Esophagus squamous epithelium (tissue), 5 donors: ENCODE results near the gene ID2. TPM values are rescaled to one million over a fixed set of nuclear protein-coding genes. Genes with fewer than 3 reads are reported as not detected.
A peak's percentile ranks its signal among the peaks of the same experiment; 100 is the strongest.

ENCODE experiments used
- DNase-seq: peaks from one replicate; lab custom pipeline; 2025; lab: John Stamatoyannopoulos, UW
- H3K27ac ChIP-seq, 4 donors: fragments of 200-600 bp; sonication (generic); one replicate each; pipeline ENCODE4 v1.5.1; 2016 to 2019; ENCODE audit warnings: mild to moderate bottlenecking in 1 of 4
- H3K27me3 ChIP-seq, 4 donors: fragments of 200-600 bp; sonication (generic); 1 replicate in 3 of 4; 2 replicates in 1 of 4; pipeline versions ENCODE4 v1.5.1 to v1.6.0; 2017 to 2021; ENCODE audit warnings: antibody characterized with exemption in 1 of 4
- H3K36me3 ChIP-seq, 3 donors: fragments of 200-600 bp; sonication (generic); one replicate each; pipeline ENCODE4 v1.5.1; 2016 to 2019
- H3K4me1 ChIP-seq, 3 donors: fragments of 200-600 bp; sonication (generic); one replicate each; pipeline ENCODE4 v1.5.1; 2017 to 2019
- H3K4me3 ChIP-seq, 4 donors: fragments of 200-600 bp; sonication (generic); 1 replicate in 3 of 4; 2 replicates in 1 of 4; pipeline ENCODE4 v1.5.1; 2016 to 2019; ENCODE audit warnings: mild to moderate bottlenecking in 2 of 4, moderate library complexity in 1 of 4
- H3K9me3 ChIP-seq, 3 donors: fragments of 200-600 bp; sonication (generic); one replicate each; pipeline ENCODE4 v1.5.1; 2016 to 2019
- POLR2A ChIP-seq, 4 donors: fragments of 450-650 bp; IDR thresholded peaks; one replicate each; pipeline ENCODE4 v1.6.1; 2017; ENCODE audit warnings: antibody characterized with exemption in 4 of 4, mild to moderate bottlenecking in 4 of 4, moderate library complexity in 3 of 4
- WGBS, 2 donors: methylation state at CpG; one replicate each; pipeline ENCODE4 v1.1.5; 2018; 5-methylcytosine and 5-hydroxymethylcytosine counted together
- intact Hi-C: fragments of 100-400 bp; cut with DNase I; formaldehyde crosslinking; loops from one replicate; pipeline ENCODE4 v1.15.0; 2022
- total RNA-seq, 4 donors: library from RNA; depleted of rRNA; stranded (reverse); fragments of >200 nt; gene quantifications; one replicate each; pipeline ENCODE4 v1.1.0, GENCODE V29; 2016
- TF ChIP-seq, protein P1 (sequence below), 6 experiments: fragments of 450-650 bp in 4 of 6; fragments of 200-600 bp in 2 of 6; sonication (generic) in 2 of 6; IDR thresholded peaks; one replicate each; pipeline ENCODE4 v1.5.1; 2016 to 2019; ENCODE audit warnings: antibody characterized with exemption in 6 of 6, mild to moderate bottlenecking in 4 of 6, moderate library complexity in 4 of 6
- donor health status: DM: yes; HTN: yes; CAD: no.

Gene ID2
- total RNA-seq, 4 donors from 2014 or later: 16.1 to 82.0 (median 34.2) TPM

DNA sequence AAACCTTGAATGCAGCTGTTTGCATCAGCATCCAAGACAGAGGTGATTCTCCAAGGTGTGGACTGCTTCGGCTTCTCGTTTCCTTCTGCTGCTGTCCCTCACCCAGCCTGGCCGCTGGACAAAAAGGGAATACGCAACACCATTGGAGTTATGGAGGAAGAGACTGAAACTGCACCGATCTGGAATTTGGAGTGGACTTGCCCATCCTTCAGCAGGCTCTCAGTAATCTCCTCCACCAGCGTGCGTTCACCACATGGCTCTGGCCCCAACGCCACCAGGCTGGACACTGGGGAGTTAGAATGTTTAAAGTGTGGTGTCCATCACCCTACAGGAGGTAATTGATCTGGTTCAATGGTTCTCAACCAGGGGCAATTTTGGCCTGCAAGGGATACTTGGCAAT lies 41.4 kb upstream of the ID2 start:
- H3K4me1 ChIP-seq: peaks cover 0 to 8% (median 3%) of the 10 kb centered on the region in 3 donors
- no peaks in the 10 kb centered on the region for H3K9me3 ChIP-seq
- WGBS, 2 donors: 91 to 96% methylated on average over 8 of the region's 8 CpGs
- TF ChIP-seq, protein P1, sequence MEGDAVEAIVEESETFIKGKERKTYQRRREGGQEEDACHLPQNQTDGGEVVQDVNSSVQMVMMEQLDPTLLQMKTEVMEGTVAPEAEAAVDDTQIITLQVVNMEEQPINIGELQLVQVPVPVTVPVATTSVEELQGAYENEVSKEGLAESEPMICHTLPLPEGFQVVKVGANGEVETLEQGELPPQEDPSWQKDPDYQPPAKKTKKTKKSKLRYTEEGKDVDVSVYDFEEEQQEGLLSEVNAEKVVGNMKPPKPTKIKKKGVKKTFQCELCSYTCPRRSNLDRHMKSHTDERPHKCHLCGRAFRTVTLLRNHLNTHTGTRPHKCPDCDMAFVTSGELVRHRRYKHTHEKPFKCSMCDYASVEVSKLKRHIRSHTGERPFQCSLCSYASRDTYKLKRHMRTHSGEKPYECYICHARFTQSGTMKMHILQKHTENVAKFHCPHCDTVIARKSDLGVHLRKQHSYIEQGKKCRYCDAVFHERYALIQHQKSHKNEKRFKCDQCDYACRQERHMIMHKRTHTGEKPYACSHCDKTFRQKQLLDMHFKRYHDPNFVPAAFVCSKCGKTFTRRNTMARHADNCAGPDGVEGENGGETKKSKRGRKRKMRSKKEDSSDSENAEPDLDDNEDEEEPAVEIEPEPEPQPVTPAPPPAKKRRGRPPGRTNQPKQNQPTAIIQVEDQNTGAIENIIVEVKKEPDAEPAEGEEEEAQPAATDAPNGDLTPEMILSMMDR (IDR thresholded peaks at IDR 0.05): no peak
- TF ChIP-seq POLR2A (IDR thresholded peaks at IDR 0.05): no peak
- no peaks in the 10 kb centered on the region for H3K36me3 ChIP-seq
- no peak overlapping the region for H3K27ac ChIP-seq
- intact Hi-C loops: no loop called here
- no peak for DNase-seq
- H3K4me3 ChIP-seq: no peak overlapping the region
- no peaks in the 10 kb centered on the region for H3K27me3 ChIP-seq

DNA sequence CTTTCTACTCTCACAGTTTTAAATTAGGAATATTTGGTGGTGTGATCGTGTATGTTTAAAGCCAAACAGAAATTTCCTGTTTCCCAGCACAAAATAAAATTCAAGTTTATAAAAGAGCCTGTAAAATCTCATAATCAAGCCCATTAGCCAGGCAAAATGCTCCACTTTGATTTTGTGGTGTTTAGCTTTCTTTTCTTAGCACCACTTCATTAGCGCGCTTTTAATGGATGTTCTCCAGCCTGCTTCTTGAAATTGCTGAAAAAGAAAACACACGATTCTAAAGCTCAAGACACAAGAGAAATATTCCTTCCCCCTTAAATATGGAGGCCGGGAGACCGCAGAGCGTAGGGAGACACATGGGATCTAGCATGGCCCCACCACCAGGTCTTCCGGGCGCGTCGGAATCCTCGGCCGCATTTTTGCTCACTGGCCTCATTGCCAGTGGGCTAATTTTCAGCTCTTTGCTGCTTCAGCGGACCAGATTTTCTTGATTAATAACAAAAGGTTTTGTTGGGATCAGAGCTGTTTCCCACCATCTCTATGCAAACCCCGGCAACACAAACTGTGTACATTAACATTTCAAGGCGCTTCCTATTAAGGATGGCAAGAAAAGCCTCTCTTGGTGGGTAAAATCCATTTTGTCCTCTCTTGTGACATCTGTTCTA lies 40.4 kb upstream of the ID2 start:
- H3K27me3 ChIP-seq: no peaks in the 10 kb centered on the region
- 84 to 88% methylated on average over 16 of the region's 16 CpGs for WGBS, 2 donors
- TF ChIP-seq, protein P1 (IDR thresholded peaks at IDR 0.05): no peak
- TF ChIP-seq POLR2A (IDR thresholded peaks at IDR 0.05): no peak
- peaks cover 0 to 8% (median 3%) of the 10 kb centered on the region in 3 donors for H3K4me1 ChIP-seq
- H3K36me3 ChIP-seq: no peaks in the 10 kb centered on the region
- intact Hi-C loops: no loop called here
- no peak for DNase-seq
- H3K4me3 ChIP-seq: no peak overlapping the region
- H3K9me3 ChIP-seq: no peaks in the 10 kb centered on the region
- H3K27ac ChIP-seq: peak overlapping the region in 1 of 4 donors; percentile 25

DNA sequence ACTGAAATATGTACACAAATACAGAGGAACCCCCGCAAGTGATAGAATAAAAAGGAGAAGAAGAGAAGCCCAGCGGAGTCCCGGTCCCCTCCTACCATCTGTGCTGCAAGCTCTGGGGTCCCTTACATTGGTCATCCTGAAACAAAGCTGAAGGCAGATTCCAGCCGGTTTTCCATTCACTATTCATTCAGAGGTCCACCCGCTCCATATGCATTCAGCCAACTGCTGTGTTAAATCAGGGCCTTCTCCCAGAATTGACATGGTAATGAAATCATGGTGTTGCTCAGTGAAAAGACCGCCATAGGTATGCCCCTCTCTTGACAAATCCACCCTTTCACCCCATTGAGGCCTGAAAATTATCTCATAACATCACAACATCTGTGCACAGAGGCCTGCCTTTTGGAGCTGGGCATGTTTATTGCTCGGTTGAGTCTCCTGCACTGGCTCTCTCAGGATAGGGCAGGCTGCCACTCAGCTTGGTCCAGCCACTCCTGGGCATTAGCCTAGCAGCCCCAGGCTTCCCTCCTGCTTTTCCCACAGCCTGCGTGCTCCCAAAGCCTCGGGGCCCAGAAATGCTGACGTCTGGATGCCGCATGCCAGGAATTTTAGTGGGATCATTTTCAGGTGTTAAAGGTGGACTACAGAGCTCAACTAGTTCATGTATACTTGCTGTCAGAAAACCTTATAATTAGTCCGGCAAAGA lies 39.3 kb upstream of the ID2 start:
- Histone ChIP-seq H3K4me1 (peaks cover 0 to 3% (median 0%) of the 10 kb centered on the region in 3 donors), H3K27me3 (no peaks in the 10 kb centered on the region), H3K36me3 (no peaks in the 10 kb centered on the region), H3K4me3 (no peak overlapping the region), H3K9me3 (peaks cover 0 to 7% (median 0%) of the 10 kb centered on the region in 3 donors), H3K27ac (no peak overlapping the region)
- intact Hi-C loops: no loop called here
- TF ChIP-seq, protein P1 (IDR thresholded peaks at IDR 0.05): no peak
- no peak for TF ChIP-seq POLR2A (IDR thresholded peaks at IDR 0.05)
- DNase-seq: no peak
- WGBS, 2 donors: 77 to 81% methylated on average over 11 to 12 of the region's 12 CpGs

DNA sequence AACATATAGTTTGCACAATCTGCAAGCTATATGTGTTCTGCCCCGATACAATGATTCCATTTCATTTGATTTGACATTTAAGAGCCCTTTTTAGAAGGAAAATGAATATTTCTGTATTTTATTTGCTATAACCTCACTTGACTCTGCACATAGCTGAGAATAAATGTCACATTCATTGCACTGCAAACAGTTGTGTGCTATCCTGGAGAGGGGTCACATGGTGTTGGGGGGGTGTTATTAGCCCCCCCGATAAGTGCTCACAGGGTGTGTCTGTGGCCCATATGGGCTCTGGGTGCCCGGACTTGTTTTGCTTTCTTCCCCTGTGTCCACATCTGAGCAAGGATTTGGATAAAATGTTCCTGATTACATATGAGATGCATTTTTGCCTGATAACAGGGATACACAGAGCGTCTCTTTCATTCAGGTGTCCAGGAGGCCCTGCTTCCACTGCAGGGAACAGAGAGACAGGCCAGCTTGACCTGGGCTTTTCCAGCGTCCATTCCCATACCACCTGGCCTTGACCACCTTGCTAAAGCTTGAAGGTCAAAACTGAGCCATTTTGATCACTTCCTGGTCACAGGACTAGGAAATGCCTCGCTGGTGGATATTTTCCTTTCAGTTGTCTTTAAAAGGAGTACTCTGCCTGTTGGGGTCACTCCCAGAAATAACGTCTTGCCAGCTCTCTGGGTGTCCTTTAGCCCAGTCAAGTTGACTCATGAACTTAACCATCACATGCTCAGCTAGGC lies 38.4 kb upstream of the ID2 start:
- no peak for TF ChIP-seq POLR2A (IDR thresholded peaks at IDR 0.05)
- TF ChIP-seq, protein P1 (IDR thresholded peaks at IDR 0.05): no peak
- peaks cover 0 to 3% (median 0%) of the 10 kb centered on the region in 3 donors for H3K4me1 ChIP-seq
- WGBS, 2 donors: 67 to 82% methylated on average over 6 to 7 of the region's 7 CpGs
- H3K27ac ChIP-seq: no peak overlapping the region
- no peaks in the 10 kb centered on the region for H3K36me3 ChIP-seq
- H3K27me3 ChIP-seq: no peaks in the 10 kb centered on the region
- intact Hi-C loops: no loop called here
- H3K9me3 ChIP-seq: peaks cover 0 to 10% (median 0%) of the 10 kb centered on the region in 3 donors
- DNase-seq: no peak
- H3K4me3 ChIP-seq: no peak overlapping the region
